Stimulated activated CD4-positive, alpha-beta T cell treated with anti-CD3 and anti-CD28 coated beads, Interleukin-12 subunit alpha, Interleukin-12 subunit beta, amount 100 ng/mL, for 48 hours (primary cell): ENCODE measurements around the gene UST.
A peak's percentile ranks its signal among the peaks of the same experiment; 100 is the strongest.
"Not testable (repeated sequence)": the region's sequence is repeated elsewhere in the genome, so short reads cannot be mapped to it uniquely, and the experiment has no call there.

Experiments
- DNase-seq, 3 donors: peaks; one replicate each; pipeline ENCODE4 v3.0.0-alpha.2; 2020; ENCODE audit warnings: low read depth in 2 of 3, low spot score in 1 of 3

Gene UST

GRCh38 chr6:148735989-148736388, 10.8 kb upstream of the UST start:
- no peak for DNase-seq

- DNase-seq = no peak
Observed at GRCh38 chr6:148736774-148737412, 9.9 kb upstream of the UST start.

GRCh38 chr6:148737806-148738205, 9.0 kb upstream of the UST start:
- no peak for DNase-seq

- no peak for DNase-seq
Observed at GRCh38 chr6:148738946-148739821, 7.6 kb upstream of the UST start.

- no peak for DNase-seq
Observed at GRCh38 chr6:148739822-148740128, 7.1 kb upstream of the UST start.

- no peak for DNase-seq
Observed at GRCh38 chr6:148743476-148743875, 3.4 kb upstream of the UST start.

GRCh38 chr6:148745926-148746325, 904 bp upstream of the UST start:
- DNase-seq = no peak

GRCh38 chr6:148747145-148747470, 278 bp downstream of the UST start:
- DNase-seq = no peak

- no peak for DNase-seq
Observed at GRCh38 chr6:148747471-148748165, 788 bp downstream of the UST start.

- no peak for DNase-seq
Observed at GRCh38 chr6:148749674-148750073, 2.8 kb downstream of the UST start.

- DNase-seq = no peak
Observed at GRCh38 chr6:148750838-148751792, 4.3 kb downstream of the UST start.

GRCh38 chr6:148751793-148752170, 5.0 kb downstream of the UST start:
- DNase-seq = no peak

- not testable (repeated sequence) for DNase-seq
Observed at GRCh38 chr6:148755379-148755778, 8.5 kb downstream of the UST start.

GRCh38 chr6:148757944-148758480, 11.2 kb downstream of the UST start:
- DNase-seq = no peak

- DNase-seq = peak in 1 of 3 donors; percentile 40
Observed at GRCh38 chr6:148758492-148758891, 11.7 kb downstream of the UST start.

- no peak for DNase-seq
Observed at GRCh38 chr6:148760258-148760534, 13.4 kb downstream of the UST start.

GRCh38 chr6:148760568-148761526, 14.0 kb downstream of the UST start:
- peak in 1 of 3 donors; percentile 34 for DNase-seq

- no peak for DNase-seq
Observed at GRCh38 chr6:148761527-148762011, 14.7 kb downstream of the UST start.

GRCh38 chr6:148762231-148762630, 15.4 kb downstream of the UST start:
- DNase-seq = no peak
